ENCODE data around the gene MBD5. TPM values are rescaled to one million over a fixed set of nuclear protein-coding genes. Genes with fewer than 3 reads are reported as not detected.

Gene MBD5
- total and polyA plus RNA-seq, 2 of the 4 experiments (the other 2 are of a cell fraction), result 9.8 to 14.2 TPM

DNA sequence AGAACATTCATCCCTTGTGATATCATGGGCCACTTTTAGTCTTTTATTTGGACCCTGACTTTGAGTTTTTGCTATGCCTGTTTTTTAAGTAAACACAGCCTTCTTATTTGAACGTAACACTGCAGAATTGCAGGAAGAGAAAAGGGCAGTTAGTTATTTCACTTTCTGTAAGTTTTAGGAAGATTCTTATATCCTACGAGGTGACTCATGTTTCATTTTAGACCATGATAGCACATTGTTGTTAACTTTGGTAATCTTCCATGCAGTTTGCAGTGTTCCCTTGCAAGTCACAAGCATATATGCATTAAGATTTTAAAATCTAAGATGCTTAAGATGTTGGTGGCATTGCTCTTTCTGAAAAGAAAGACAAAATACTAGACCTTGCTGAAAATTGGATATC, 495.1 kb downstream of the MBD5 start:
- H3K9ac ChIP-seq (ENCODE audit: low read depth, low read length), result no peak overlapping the region
- H2BK20ac ChIP-seq (ENCODE audit: low read depth, low read length), result no peak overlapping the region
- H4K5ac ChIP-seq (ENCODE audit: low read depth, low read length), result no peak overlapping the region
- no peak overlapping the region for H3K27ac ChIP-seq (ENCODE audit: insufficient read depth, low read length)
- peak overlapping the region; percentile 47; the same call in 1 of the 2 replicates for H3K4me2 ChIP-seq (ENCODE audit: low read depth, low read length)
- TF ChIP-seq, protein P1, sequence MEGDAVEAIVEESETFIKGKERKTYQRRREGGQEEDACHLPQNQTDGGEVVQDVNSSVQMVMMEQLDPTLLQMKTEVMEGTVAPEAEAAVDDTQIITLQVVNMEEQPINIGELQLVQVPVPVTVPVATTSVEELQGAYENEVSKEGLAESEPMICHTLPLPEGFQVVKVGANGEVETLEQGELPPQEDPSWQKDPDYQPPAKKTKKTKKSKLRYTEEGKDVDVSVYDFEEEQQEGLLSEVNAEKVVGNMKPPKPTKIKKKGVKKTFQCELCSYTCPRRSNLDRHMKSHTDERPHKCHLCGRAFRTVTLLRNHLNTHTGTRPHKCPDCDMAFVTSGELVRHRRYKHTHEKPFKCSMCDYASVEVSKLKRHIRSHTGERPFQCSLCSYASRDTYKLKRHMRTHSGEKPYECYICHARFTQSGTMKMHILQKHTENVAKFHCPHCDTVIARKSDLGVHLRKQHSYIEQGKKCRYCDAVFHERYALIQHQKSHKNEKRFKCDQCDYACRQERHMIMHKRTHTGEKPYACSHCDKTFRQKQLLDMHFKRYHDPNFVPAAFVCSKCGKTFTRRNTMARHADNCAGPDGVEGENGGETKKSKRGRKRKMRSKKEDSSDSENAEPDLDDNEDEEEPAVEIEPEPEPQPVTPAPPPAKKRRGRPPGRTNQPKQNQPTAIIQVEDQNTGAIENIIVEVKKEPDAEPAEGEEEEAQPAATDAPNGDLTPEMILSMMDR (conservative IDR thresholded peaks at IDR 0.05; ENCODE audit: low read depth, low read length), result no peak
- TF ChIP-seq CHD1 (IDR thresholded peaks at IDR 0.05; ENCODE audit: low read depth, low read length) (no peak), RCOR1 (IDR thresholded peaks at IDR 0.05; ENCODE audit: insufficient replicate concordance, low read length) (no peak)
- no peak overlapping the region for H2BK5ac ChIP-seq (ENCODE audit: low read depth, low read length, poor library complexity, severe bottlenecking)
- BruUV-seq (replicated peaks), result no TSS peak
- no peak overlapping the region for H3K4me3 ChIP-seq (ENCODE audit: insufficient read depth, low read depth, low read length)
- H4K8ac ChIP-seq (ENCODE audit: low read depth in 2 of 2, low read length in 2 of 2), result no peak overlapping the region
- in situ Hi-C loops (cut with MboI; ENCODE audit: low sequenced_read_pairs) (no loop called here), dilution Hi-C loops (cut with HindIII; ENCODE audit: low sequenced_read_pairs, unreplicated experiment) (no loop called here), intact Hi-C loops (cut with micrococcal nuclease) (no loop called here)
- no peak overlapping the region for H3K23ac ChIP-seq (ENCODE audit: low read depth, low read length)
- no peak overlapping the region for H2BK120ac ChIP-seq (ENCODE audit: low read depth, low read length)
- no peaks in the 10 kb centered on the region for H3K27me3 ChIP-seq (ENCODE audit: control insufficient read depth, insufficient read depth, low read length)
- ChIA-PET CTCF (no interaction called here), POLR2A (ENCODE audit: unreplicated experiment) (no interaction called here)
- no peaks in the 10 kb centered on the region for H3K9me1 ChIP-seq (ENCODE audit: insufficient read depth, low read length)
- no peak overlapping the region for H3K4ac ChIP-seq (ENCODE audit: low read depth, low read length)
- no peak overlapping the region for H3K14ac ChIP-seq (replicated peaks; ENCODE audit: low read depth, low read length)
- WGBS, 2 experiments (ENCODE audit: extremely low coverage in 2 of 2, insufficient read length in 1 of 2), result no CpG with 5 or more reads among the region's 2 CpGs
- no peak overlapping the region for H4K91ac ChIP-seq (ENCODE audit: insufficient read depth, low read depth, low read length)
- H2AK5ac ChIP-seq (ENCODE audit: low read depth, low read length), result no peak overlapping the region
- ATAC-seq (ENCODE audit: low read depth), result peak; percentile 83
- H2AK9ac ChIP-seq (replicated peaks; ENCODE audit: low read depth, low read length, poor library complexity), result no peak overlapping the region
- no peaks in the 10 kb centered on the region for H3K79me1 ChIP-seq (ENCODE audit: low read depth in 1 of 2, low read length in 2 of 2)
- H3K4me1 ChIP-seq (ENCODE audit: control insufficient read depth, insufficient read depth, low read length), result no peaks in the 10 kb centered on the region
- H2AFZ ChIP-seq (replicated peaks; ENCODE audit: low read length, poor library complexity), result no peak overlapping the region
- 0 out of 2 replicates have a peak, but pooled peaks cover 4% of the 10 kb centered on the region for H3K36me3 ChIP-seq (ENCODE audit: control insufficient read depth, insufficient read depth, low read length)
- peak; percentile 62 for DNase-seq
- H2BK15ac ChIP-seq (ENCODE audit: low read depth, low read length), result no peak overlapping the region
- H3K56ac ChIP-seq (ENCODE audit: extremely low read depth, insufficient read depth, low read length), result no peak overlapping the region
- H3K18ac ChIP-seq (ENCODE audit: low read depth, low read length), result no peak overlapping the region
- H4K20me1 ChIP-seq (ENCODE audit: insufficient read depth, low read length), result no peaks in the 10 kb centered on the region
- H3K9me3 ChIP-seq (ENCODE audit: control insufficient read depth, insufficient read depth, low read length), result no peaks in the 10 kb centered on the region

All from IMR-90 (cell line).